Measurements from ENCODE around the gene GDF10.

The GDF10 gene

GRCh38 chr10:47299611-47300428 is at the start of gene GDF10:
Gene GDF10, plus strand, starts transcription at chr10:47300197. Its CDS starts 455 bp downstream, at chr10:47300652.
- ATAC-seq = peak in 1 of 2 donors; percentile 6

GRCh38 chr10:47252093-47252780 is 47.8 kb upstream of the GDF10 start:
- no peak for ATAC-seq

- ATAC-seq = no peak
Observed at GRCh38 chr10:47253030-47253637, 46.9 kb upstream of the GDF10 start.

GRCh38 chr10:47253651-47254375 is 46.2 kb upstream of the GDF10 start:
- no peak for ATAC-seq

GRCh38 chr10:47254611-47255010 is 45.4 kb upstream of the GDF10 start:
- ATAC-seq = no peak

GRCh38 chr10:47255033-47255813 is 44.8 kb upstream of the GDF10 start:
- no peak for ATAC-seq

- ATAC-seq = no peak
Observed at GRCh38 chr10:47255866-47256265, 44.1 kb upstream of the GDF10 start.

GRCh38 chr10:47256751-47257336 is 43.2 kb upstream of the GDF10 start:
- ATAC-seq = no peak

GRCh38 chr10:47257396-47258120 is 42.4 kb upstream of the GDF10 start:
- peak; percentile 53 to 57 for ATAC-seq

GRCh38 chr10:47258921-47259320 is 41.1 kb upstream of the GDF10 start:
- no peak for ATAC-seq

GRCh38 chr10:47259466-47259865 is 40.5 kb upstream of the GDF10 start:
- ATAC-seq = no peak

- no peak for ATAC-seq
Observed at GRCh38 chr10:47260505-47261111, 39.4 kb upstream of the GDF10 start.

GRCh38 chr10:47261121-47261520 is 38.9 kb upstream of the GDF10 start:
- peak; percentile 70 to 76 for ATAC-seq

GRCh38 chr10:47261556-47261955 is 38.4 kb upstream of the GDF10 start:
- no peak for ATAC-seq

GRCh38 chr10:47262606-47263533 is 37.1 kb upstream of the GDF10 start:
- ATAC-seq = no peak

GRCh38 chr10:47264797-47265281 is 35.2 kb upstream of the GDF10 start:
- ATAC-seq = peak; percentile 73 to 75

- no peak for ATAC-seq
Observed at GRCh38 chr10:47266602-47267001, 33.4 kb upstream of the GDF10 start.

- no peak for ATAC-seq
Observed at GRCh38 chr10:47268696-47269095, 31.3 kb upstream of the GDF10 start.

GRCh38 chr10:47269294-47269693 is 30.7 kb upstream of the GDF10 start:
- ATAC-seq = no peak

All from activated CD4-positive, CD25-positive, alpha-beta regulatory T cell treated with anti-CD3 and anti-CD28 coated beads, Interleukin-2, amount 50 U/mL, for 24 hours (primary cell).